ENCODE data around the gene DNM3. TPM values are rescaled to one million over a fixed set of nuclear protein-coding genes. Genes with fewer than 3 reads are reported as not detected.

Gene DNM3
- total and polyA plus RNA-seq, 10 of the 15 experiments (the other 5 are each of a cell fraction or from before 2014, with no cell fraction given), result 0.03 to 1.5 (median 0.08) TPM; not detected in 3

DNA sequence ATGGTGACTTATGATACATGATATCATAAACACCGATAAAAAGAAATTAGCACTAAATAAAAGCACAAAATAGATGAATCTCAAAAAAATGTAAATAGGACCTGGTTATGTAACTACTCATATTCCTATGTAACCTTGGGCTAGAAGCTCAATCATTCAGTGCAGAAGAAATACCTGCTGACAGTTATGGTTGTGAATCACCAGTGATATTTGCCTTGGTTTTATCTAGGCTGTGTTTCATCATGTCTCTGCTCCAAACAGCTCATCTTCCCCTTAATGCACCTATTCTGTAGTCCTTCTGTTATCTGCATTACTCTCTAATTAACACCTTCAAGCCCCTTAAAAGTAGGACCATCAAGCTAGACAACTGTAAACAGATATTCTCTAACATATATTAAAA, 618.9 kb downstream of the DNM3 start (continued):
- TF ChIP-seq, protein P1, sequence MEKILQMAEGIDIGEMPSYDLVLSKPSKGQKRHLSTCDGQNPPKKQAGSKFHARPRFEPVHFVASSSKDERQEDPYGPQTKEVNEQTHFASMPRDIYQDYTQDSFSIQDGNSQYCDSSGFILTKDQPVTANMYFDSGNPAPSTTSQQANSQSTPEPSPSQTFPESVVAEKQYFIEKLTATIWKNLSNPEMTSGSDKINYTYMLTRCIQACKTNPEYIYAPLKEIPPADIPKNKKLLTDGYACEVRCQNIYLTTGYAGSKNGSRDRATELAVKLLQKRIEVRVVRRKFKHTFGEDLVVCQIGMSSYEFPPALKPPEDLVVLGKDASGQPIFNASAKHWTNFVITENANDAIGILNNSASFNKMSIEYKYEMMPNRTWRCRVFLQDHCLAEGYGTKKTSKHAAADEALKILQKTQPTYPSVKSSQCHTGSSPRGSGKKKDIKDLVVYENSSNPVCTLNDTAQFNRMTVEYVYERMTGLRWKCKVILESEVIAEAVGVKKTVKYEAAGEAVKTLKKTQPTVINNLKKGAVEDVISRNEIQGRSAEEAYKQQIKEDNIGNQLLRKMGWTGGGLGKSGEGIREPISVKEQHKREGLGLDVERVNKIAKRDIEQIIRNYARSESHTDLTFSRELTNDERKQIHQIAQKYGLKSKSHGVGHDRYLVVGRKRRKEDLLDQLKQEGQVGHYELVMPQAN (conservative IDR thresholded peaks at IDR 0.05), result no peak
- TF ChIP-seq, protein P2, sequence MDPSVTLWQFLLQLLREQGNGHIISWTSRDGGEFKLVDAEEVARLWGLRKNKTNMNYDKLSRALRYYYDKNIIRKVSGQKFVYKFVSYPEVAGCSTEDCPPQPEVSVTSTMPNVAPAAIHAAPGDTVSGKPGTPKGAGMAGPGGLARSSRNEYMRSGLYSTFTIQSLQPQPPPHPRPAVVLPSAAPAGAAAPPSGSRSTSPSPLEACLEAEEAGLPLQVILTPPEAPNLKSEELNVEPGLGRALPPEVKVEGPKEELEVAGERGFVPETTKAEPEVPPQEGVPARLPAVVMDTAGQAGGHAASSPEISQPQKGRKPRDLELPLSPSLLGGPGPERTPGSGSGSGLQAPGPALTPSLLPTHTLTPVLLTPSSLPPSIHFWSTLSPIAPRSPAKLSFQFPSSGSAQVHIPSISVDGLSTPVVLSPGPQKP (IDR thresholded peaks at IDR 0.05; ENCODE audit: low read depth, low read length), result no peak
- TF ChIP-seq ASH2L (IDR thresholded peaks at IDR 0.05; ENCODE audit: borderline replicate concordance, low read depth) (no peak), STAT1 (conservative IDR thresholded peaks at IDR 0.05) (no peak), SREBF1 (IDR thresholded peaks at IDR 0.05; ENCODE audit: low read length) (no peak), HCFC1 (IDR thresholded peaks at IDR 0.05; ENCODE audit: low read length) (no peak), WRNIP1 (IDR thresholded peaks at IDR 0.05; ENCODE audit: borderline replicate concordance, low read depth, low read length) (no peak), EP300 (IDR thresholded peaks at IDR 0.05; ENCODE audit: borderline replicate concordance in 1 of 2, control insufficient read depth in 1 of 2, low read depth in 2 of 2, low read length in 2 of 2) (no peak)

DNA sequence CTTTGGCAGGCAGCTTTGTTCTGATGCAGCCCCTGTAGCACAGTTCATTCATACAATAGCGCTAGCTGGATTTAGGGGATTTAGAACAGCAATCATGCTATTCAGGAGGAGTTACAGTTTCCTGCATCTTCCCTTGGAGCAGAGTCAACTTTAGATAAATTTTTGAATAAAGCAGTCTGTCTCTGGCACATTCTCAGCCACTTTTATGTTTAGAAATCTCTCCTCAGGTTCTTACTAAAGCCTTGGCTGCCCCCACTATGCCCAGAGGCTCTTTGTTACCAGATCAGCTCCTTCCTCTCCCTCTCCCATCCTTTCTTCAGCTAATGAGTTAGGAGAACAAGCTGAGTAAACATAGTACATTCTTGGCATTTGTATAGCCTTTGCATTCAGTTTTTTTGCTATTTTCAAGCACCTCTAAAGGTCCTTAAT, 619.6 kb downstream of the DNM3 start:
- no peak for DNase-seq (ENCODE audit: low read depth, low spot score)
- no peaks in the 10 kb centered on the region for H4K20me1 ChIP-seq (ENCODE audit: control insufficient read depth, insufficient read depth)
- peaks cover 0 to 3% of the 10 kb centered on the region in 2 experiments for H3K27me3 ChIP-seq (replicated peaks in 1 of 2; ENCODE audit: control insufficient read depth in 2 of 2, insufficient read depth in 2 of 2, low read length in 1 of 2)
- RAD21 ChIA-PET (ENCODE audit: unreplicated experiment), result interaction anchor here (1.3 kb wide), 1 partner anchor 10 kb away, joined by 3 read pairs; no protein-coding TSS in a partner anchor
- H3K36me3 ChIP-seq (ENCODE audit: control insufficient read depth in 2 of 2, insufficient read depth in 2 of 2, low read length in 1 of 2), result no peaks in the 10 kb centered on the region
- no peaks in the 10 kb centered on the region for H3K4me1 ChIP-seq (ENCODE audit: control insufficient read depth, insufficient read depth, low read length)
- no TSS peak for BruUV-seq (replicated peaks)
- intact Hi-C loops (cut with micrococcal nuclease; ENCODE audit: unreplicated experiment), result no loop called here
- H2AFZ ChIP-seq (ENCODE audit: control insufficient read depth, low read depth, low read length), result no peak overlapping the region
- no peaks in the 10 kb centered on the region for H3K79me2 ChIP-seq (ENCODE audit: control insufficient read depth, insufficient read depth, low read length)
- in situ Hi-C loops (cut with MboI), result no loop called here
- CTCF ChIA-PET, result interaction anchor here (1.1 to 1.3 kb wide), 3 partner anchors 11 to 266 kb away, joined by 3 read pairs; no protein-coding TSS in a partner anchor
- WGBS (ENCODE audit: insufficient coverage, insufficient replicate concordance, low lambda C conversion rate, missing lambda C conversion rate), result 100% methylated on average over 1 of the region's 1 CpG
- POLR2A ChIA-PET, result no interaction called here
- no peak for FAIRE-seq
- no peak overlapping the region for H3K27ac ChIP-seq (ENCODE audit: control insufficient read depth, insufficient read depth)
- SMC1A ChIA-PET (ENCODE audit: uncharacterized antibody, unreplicated experiment), result no interaction called here
- ATAC-seq, result no peak
- H3K9ac ChIP-seq (ENCODE audit: control insufficient read depth, insufficient read depth, low read length), result no peak overlapping the region
- H3K4me3 ChIP-seq, result no peak overlapping the region
- H3K4me2 ChIP-seq (ENCODE audit: control insufficient read depth, insufficient read depth), result no peak overlapping the region
- H3K9me3 ChIP-seq (replicated peaks; ENCODE audit: control insufficient read depth, insufficient read depth, low read length), result no peaks in the 10 kb centered on the region
- TF ChIP-seq SRF (IDR thresholded peaks at IDR 0.05; ENCODE audit: low read depth in 2 of 2, low read length in 2 of 2) (no peak), DPF2 (IDR thresholded peaks at IDR 0.05) (no peak), NR2F1 (conservative IDR thresholded peaks at IDR 0.05) (no peak), RBBP5 (conservative IDR thresholded peaks at IDR 0.05) (no peak), KAT2A (conservative IDR thresholded peaks at IDR 0.05; ENCODE audit: control insufficient read depth, low read depth, low read length) (no peak), CHD4 (IDR thresholded peaks at IDR 0.05) (no peak), MEF2B (IDR thresholded peaks at IDR 0.05; ENCODE audit: partially characterized antibody, poor library complexity, severe bottlenecking) (no peak)
- TF ChIP-seq, protein P3, sequence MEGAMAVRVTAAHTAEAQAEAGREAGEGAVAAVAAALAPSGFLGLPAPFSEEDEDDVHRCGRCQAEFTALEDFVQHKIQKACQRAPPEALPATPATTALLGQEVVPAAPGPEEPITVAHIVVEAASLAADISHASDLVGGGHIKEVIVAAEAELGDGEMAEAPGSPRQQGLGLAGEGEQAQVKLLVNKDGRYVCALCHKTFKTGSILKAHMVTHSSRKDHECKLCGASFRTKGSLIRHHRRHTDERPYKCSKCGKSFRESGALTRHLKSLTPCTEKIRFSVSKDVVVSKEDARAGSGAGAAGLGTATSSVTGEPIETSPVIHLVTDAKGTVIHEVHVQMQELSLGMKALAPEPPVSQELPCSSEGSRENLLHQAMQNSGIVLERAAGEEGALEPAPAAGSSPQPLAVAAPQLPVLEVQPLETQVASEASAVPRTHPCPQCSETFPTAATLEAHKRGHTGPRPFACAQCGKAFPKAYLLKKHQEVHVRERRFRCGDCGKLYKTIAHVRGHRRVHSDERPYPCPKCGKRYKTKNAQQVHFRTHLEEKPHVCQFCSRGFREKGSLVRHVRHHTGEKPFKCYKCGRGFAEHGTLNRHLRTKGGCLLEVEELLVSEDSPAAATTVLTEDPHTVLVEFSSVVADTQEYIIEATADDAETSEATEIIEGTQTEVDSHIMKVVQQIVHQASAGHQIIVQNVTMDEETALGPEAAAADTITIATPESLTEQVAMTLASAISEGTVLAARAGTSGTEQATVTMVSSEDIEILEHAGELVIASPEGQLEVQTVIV (IDR thresholded peaks at IDR 0.05; ENCODE audit: borderline replicate concordance, partially characterized antibody), result no peak
- TF ChIP-seq, protein P4, sequence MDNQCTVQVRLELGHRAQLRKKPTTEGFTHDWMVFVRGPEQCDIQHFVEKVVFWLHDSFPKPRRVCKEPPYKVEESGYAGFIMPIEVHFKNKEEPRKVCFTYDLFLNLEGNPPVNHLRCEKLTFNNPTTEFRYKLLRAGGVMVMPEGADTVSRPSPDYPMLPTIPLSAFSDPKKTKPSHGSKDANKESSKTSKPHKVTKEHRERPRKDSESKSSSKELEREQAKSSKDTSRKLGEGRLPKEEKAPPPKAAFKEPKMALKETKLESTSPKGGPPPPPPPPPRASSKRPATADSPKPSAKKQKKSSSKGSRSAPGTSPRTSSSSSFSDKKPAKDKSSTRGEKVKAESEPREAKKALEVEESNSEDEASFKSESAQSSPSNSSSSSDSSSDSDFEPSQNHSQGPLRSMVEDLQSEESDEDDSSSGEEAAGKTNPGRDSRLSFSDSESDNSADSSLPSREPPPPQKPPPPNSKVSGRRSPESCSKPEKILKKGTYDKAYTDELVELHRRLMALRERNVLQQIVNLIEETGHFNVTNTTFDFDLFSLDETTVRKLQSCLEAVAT (IDR thresholded peaks at IDR 0.05), result no peak

Measured in GM12878 (cell line).